ENCODE data around the gene PCSK5. TPM values are rescaled to one million over a fixed set of nuclear protein-coding genes. Genes with fewer than 3 reads are reported as not detected.

Gene PCSK5
- total RNA-seq, 2 donors from 2014 or later, result 2.4 to 32.2 TPM

GRCh38 chr9:76137931-76138330 lies 247.5 kb downstream of the PCSK5 start:
- Histone ChIP-seq H3K27me3 (replicated peaks; ENCODE audit: insufficient read depth) (no peaks in the 10 kb centered on the region), H3K4me1 (replicated peaks) (no peaks in the 10 kb centered on the region), H3K4me3 (no peak overlapping the region), H3K27ac (no peak overlapping the region), H3K36me3 (no peaks in the 10 kb centered on the region), H3K9me3 (no peaks in the 10 kb centered on the region)
- 84% methylated on average over 5 of the region's 5 CpGs for WGBS
- intact Hi-C loops (cut with DNase I), result no loop called here
- TF ChIP-seq POLR2A (IDR thresholded peaks at IDR 0.05), result no peak
- TF ChIP-seq POLR2AphosphoS5 (IDR thresholded peaks at IDR 0.05), result no peak
- TF ChIP-seq, protein P1, sequence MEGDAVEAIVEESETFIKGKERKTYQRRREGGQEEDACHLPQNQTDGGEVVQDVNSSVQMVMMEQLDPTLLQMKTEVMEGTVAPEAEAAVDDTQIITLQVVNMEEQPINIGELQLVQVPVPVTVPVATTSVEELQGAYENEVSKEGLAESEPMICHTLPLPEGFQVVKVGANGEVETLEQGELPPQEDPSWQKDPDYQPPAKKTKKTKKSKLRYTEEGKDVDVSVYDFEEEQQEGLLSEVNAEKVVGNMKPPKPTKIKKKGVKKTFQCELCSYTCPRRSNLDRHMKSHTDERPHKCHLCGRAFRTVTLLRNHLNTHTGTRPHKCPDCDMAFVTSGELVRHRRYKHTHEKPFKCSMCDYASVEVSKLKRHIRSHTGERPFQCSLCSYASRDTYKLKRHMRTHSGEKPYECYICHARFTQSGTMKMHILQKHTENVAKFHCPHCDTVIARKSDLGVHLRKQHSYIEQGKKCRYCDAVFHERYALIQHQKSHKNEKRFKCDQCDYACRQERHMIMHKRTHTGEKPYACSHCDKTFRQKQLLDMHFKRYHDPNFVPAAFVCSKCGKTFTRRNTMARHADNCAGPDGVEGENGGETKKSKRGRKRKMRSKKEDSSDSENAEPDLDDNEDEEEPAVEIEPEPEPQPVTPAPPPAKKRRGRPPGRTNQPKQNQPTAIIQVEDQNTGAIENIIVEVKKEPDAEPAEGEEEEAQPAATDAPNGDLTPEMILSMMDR (IDR thresholded peaks at IDR 0.05), result no peak
- no peak for DNase-seq (ENCODE audit: low spot score)

DNA sequence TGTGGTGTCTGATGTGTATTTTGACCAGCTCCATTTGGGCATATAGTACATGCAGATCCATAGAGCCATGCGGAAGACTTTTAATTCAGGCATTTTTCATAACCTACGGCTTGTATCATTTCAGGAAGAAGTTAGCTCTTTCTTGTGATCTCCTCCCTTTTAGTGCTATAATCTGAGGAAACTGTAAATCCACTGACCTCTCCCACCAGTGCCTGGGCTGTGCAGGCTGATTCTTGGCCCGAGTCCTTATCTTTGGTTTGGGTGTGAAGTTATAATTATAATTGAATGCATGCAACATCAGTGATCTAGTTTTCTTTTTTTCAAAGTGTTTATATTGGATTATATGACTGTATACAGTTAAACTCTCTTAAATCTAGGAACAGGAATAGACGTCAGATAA lies 247.9 kb downstream of the PCSK5 start:
- H3K4me3 ChIP-seq, result no peak overlapping the region
- TF ChIP-seq POLR2AphosphoS5 (IDR thresholded peaks at IDR 0.05), result no peak
- TF ChIP-seq, protein P1 (IDR thresholded peaks at IDR 0.05), result no peak
- WGBS, result 64% methylated on average over 4 of the region's 4 CpGs
- no peak overlapping the region for H3K27ac ChIP-seq
- no peaks in the 10 kb centered on the region for H3K9me3 ChIP-seq
- no peak for DNase-seq (ENCODE audit: low spot score)
- no peaks in the 10 kb centered on the region for H3K4me1 ChIP-seq (replicated peaks)
- no peaks in the 10 kb centered on the region for H3K27me3 ChIP-seq (replicated peaks; ENCODE audit: insufficient read depth)
- H3K36me3 ChIP-seq, result no peaks in the 10 kb centered on the region
- intact Hi-C loops (cut with DNase I), result no loop called here

DNA sequence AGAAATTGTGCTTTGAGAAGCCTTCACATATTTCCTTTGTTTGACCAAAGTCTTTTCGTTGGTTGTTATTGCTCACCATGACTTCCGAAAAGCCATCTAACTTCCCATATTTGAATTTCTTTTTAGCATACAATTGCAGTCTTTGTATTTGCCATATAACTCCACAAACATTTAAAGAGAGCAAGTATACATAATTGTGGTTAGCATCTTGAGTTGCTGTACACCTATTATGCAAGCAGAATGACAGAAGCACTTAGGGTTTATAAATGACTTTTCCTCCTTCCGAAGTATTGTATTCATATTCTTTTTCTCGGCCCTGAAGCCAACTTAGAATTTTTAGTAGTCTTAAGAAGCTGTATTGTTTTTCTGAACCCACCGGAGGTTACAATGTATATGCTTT lies 253.4 kb downstream of the PCSK5 start:
- Histone ChIP-seq H3K9me3 (no peaks in the 10 kb centered on the region), H3K36me3 (no peaks in the 10 kb centered on the region), H3K4me3 (no peak overlapping the region), H3K4me1 (replicated peaks) (no peaks in the 10 kb centered on the region), H3K27me3 (replicated peaks; ENCODE audit: insufficient read depth) (no peaks in the 10 kb centered on the region), H3K27ac (no peak overlapping the region)
- TF ChIP-seq, protein P1 (IDR thresholded peaks at IDR 0.05), result no peak
- no peak for TF ChIP-seq POLR2A (IDR thresholded peaks at IDR 0.05)
- TF ChIP-seq POLR2AphosphoS5 (IDR thresholded peaks at IDR 0.05), result no peak
- intact Hi-C loops (cut with DNase I), result no loop called here
- DNase-seq (ENCODE audit: low spot score), result no peak
- 80% methylated on average over 5 of the region's 5 CpGs for WGBS

- Histone ChIP-seq H3K27me3 (replicated peaks; ENCODE audit: insufficient read depth) (no peaks in the 10 kb centered on the region), H3K36me3 (no peaks in the 10 kb centered on the region), H3K9me3 (no peaks in the 10 kb centered on the region), H3K27ac (no peak overlapping the region), H3K4me3 (no peak overlapping the region), H3K4me1 (replicated peaks) (no peaks in the 10 kb centered on the region)
- no peak for TF ChIP-seq POLR2A (IDR thresholded peaks at IDR 0.05)
- no peak for TF ChIP-seq POLR2AphosphoS5 (IDR thresholded peaks at IDR 0.05)
- TF ChIP-seq, protein P1 (IDR thresholded peaks at IDR 0.05), result no peak
- intact Hi-C loops (cut with DNase I), result no loop called here
- DNase-seq (ENCODE audit: low spot score), result no peak
- WGBS, result 81% methylated on average over 6 of the region's 6 CpGs
These were observed 259.5 kb downstream of the PCSK5 start for GRCh38 chr9:76150013-76150412.

DNA sequence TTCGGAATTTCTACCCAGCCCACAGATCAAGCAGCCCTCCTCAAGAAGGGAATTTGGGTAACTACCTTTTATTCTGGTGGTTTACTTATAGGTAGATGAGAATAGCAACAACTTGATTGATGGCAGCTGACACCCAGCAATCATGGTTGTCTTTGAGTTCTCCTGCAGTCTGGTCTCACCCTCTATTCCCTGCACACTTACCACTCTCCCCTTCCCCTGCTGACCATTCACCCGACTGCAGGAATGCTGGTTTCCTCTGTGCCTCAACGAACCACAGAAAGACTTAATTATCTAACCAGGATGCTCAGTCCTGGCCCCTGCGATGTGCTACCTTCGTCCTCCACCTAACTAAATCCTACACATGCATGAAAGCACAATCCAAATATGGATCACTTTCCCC lies 260.8 kb downstream of the PCSK5 start:
- TF ChIP-seq, protein P1 (IDR thresholded peaks at IDR 0.05), result no peak
- no peak for TF ChIP-seq POLR2A (IDR thresholded peaks at IDR 0.05)
- TF ChIP-seq POLR2AphosphoS5 (IDR thresholded peaks at IDR 0.05), result no peak
- Histone ChIP-seq H3K27me3 (replicated peaks; ENCODE audit: insufficient read depth) (no peaks in the 10 kb centered on the region), H3K9me3 (no peaks in the 10 kb centered on the region), H3K4me1 (replicated peaks) (no peaks in the 10 kb centered on the region), H3K36me3 (no peaks in the 10 kb centered on the region), H3K4me3 (no peak overlapping the region), H3K27ac (no peak overlapping the region)
- DNase-seq (ENCODE audit: low spot score), result no peak
- 73% methylated on average over 5 of the region's 5 CpGs for whole genome bisulfite sequencing
- intact Hi-C loops (cut with DNase I), result no loop called here

Measured in prostate gland (tissue), 2 donors.